Gastrocnemius medialis (tissue), 4 donors: ENCODE measurements around the gene HDAC7. TPM values are rescaled to one million over a fixed set of nuclear protein-coding genes. Genes with fewer than 3 reads are reported as not detected.

ENCODE experiments used
- ATAC-seq, 2 donors: fragments of 150-250 bp; one replicate each; pipeline ENCODE4 v1.9.1; 2016
- DNase-seq, 2 donors: peaks; one replicate each; pipeline ENCODE4 v3.0.0-alpha.2; 2019
- H3K27ac ChIP-seq, 4 donors: fragments of 200-600 bp; sonication (generic); 1 replicate in 1 of 4; 2 replicates in 3 of 4; pipeline ENCODE4 v1.5.1; 2016 to 2018; ENCODE audit warnings: mild to moderate bottlenecking in 2 of 4, moderate library complexity in 1 of 4
- H3K27me3 ChIP-seq, 3 donors: fragments of 200-600 bp; sonication (generic) in 2 of 3; 1 replicate in 1 of 3; 2 replicates in 2 of 3; pipeline versions ENCODE4 v1.5.1 to v1.6.0; 2016 to 2019; ENCODE audit warnings: mild to moderate bottlenecking in 1 of 3, moderate library complexity in 1 of 3
- H3K36me3 ChIP-seq, 2 donors: fragments of 200-600 bp; sonication (generic) in 1 of 2; one replicate each; pipeline ENCODE4 v1.5.1; 2017 to 2018
- H3K4me1 ChIP-seq, 2 donors: fragments of 200-600 bp; sonication (generic) in 1 of 2; one replicate each; pipeline ENCODE4 v1.5.1; 2016 to 2017; ENCODE audit warnings: mild to moderate bottlenecking in 2 of 2
- H3K4me3 ChIP-seq, 4 donors: fragments of 200-600 bp; sonication (generic) in 3 of 4; 1 replicate in 1 of 4; 2 replicates in 3 of 4; pipeline ENCODE4 v1.5.1; 2016 to 2019; ENCODE audit warnings: mild to moderate bottlenecking in 2 of 4
- H3K9me3 ChIP-seq, 3 donors: fragments of 200-600 bp; sonication (generic) in 2 of 3; 1 replicate in 1 of 3; 2 replicates in 2 of 3; pipeline ENCODE4 v1.5.1; 2016 to 2019
- CTCF ChIP-seq, 5 experiments: fragments of 450-650 bp in 3 of 5; fragments of 200-600 bp in 2 of 5; sonication (generic) in 2 of 5; IDR thresholded peaks in 4 of 5; conservative IDR thresholded peaks in 1 of 5; 1 replicate in 4 of 5; 2 replicates in 1 of 5; pipeline ENCODE4 v1.5.1; 2016 to 2019; ENCODE audit warnings: antibody characterized with exemption in 5 of 5, mild to moderate bottlenecking in 3 of 5, moderate library complexity in 3 of 5
- POLR2A ChIP-seq, 2 donors: fragments of 450-650 bp; IDR thresholded peaks; one replicate each; pipeline ENCODE4 v1.6.1; 2017; ENCODE audit warnings: antibody characterized with exemption in 2 of 2, mild to moderate bottlenecking in 2 of 2, moderate library complexity in 2 of 2
- in situ Hi-C, 4 donors: fragments of 200-750 bp; cut with MboI; loops; one replicate each; pipeline versions ENCODE4 v1.15.0 to v1.8.0; 2017; ENCODE audit warnings: low sequenced_read_pairs in 4 of 4
- intact Hi-C: fragments of 100-400 bp; cut with DNase I; formaldehyde crosslinking; loops from one replicate; pipeline ENCODE4 v1.15.1; 2023; ENCODE audit warnings: low total_unique reads
- total RNA-seq, 4 donors: library from RNA; depleted of rRNA; stranded (reverse); fragments of >200 nt; gene quantifications; one replicate each; pipeline versions ENCODE4 v1.1.0 to v1.2.3, GENCODE V29; 2016

Gene HDAC7
- total RNA-seq, 4 donors from 2014 or later, result 12.2 to 27.1 (median 17.0) TPM

- H3K27ac ChIP-seq, result no peak overlapping the region
These were observed 22.3 kb downstream of the HDAC7 start for GRCh38 chr12:47797441-47797840.

GRCh38 chr12:47795814-47796411 lies 23.8 kb downstream of the HDAC7 start:
- no peak for TF ChIP-seq POLR2A (IDR thresholded peaks at IDR 0.05)
- TF ChIP-seq CTCF (IDR thresholded peaks at IDR 0.05 in 4 of 5, conservative IDR thresholded peaks at IDR 0.05 in 1 of 5), result no peak
- in situ Hi-C loops, result no loop called here
- Histone ChIP-seq H3K27ac (no peak overlapping the region), H3K9me3 (no peaks in the 10 kb centered on the region), H3K36me3 (peaks cover 0 to 64% of the 10 kb centered on the region in 2 donors), H3K4me3 (no peak overlapping the region), H3K4me1 (peaks cover 39 to 54% of the 10 kb centered on the region in 2 donors), H3K27me3 (no peaks in the 10 kb centered on the region)
- DNase-seq (no peak), ATAC-seq (no peak)
- intact Hi-C loops, result no loop called here

More at GRCh38 chr12:47797441-47797840, 22.3 kb downstream of the HDAC7 start:
- DNase-seq, result no peak
- H3K9me3 ChIP-seq, result no peaks in the 10 kb centered on the region
- in situ Hi-C loops (no loop called here), intact Hi-C loops (no loop called here)
- H3K27me3 ChIP-seq, result no peaks in the 10 kb centered on the region
- H3K4me1 ChIP-seq, result peaks cover 54 to 66% of the 10 kb centered on the region in 2 donors
- TF ChIP-seq POLR2A (IDR thresholded peaks at IDR 0.05) (no peak), CTCF (IDR thresholded peaks at IDR 0.05 in 4 of 5, conservative IDR thresholded peaks at IDR 0.05 in 1 of 5) (peak; percentile 53 to 72 (median 70))
- H3K36me3 ChIP-seq, result peaks cover 0 to 49% of the 10 kb centered on the region in 2 donors
- peak in 1 of 2 donors; percentile 14 for ATAC-seq
- no peak overlapping the region for H3K4me3 ChIP-seq

- intact Hi-C loops (no loop called here), in situ Hi-C loops (no loop called here)
- TF ChIP-seq POLR2A (IDR thresholded peaks at IDR 0.05) (no peak), CTCF (IDR thresholded peaks at IDR 0.05 in 4 of 5, conservative IDR thresholded peaks at IDR 0.05 in 1 of 5) (no peak)
- ATAC-seq (no peak), DNase-seq (no peak)
- H3K27me3 ChIP-seq, result no peaks in the 10 kb centered on the region
- peaks cover 33 to 48% of the 10 kb centered on the region in 2 donors for H3K4me1 ChIP-seq
- no peak overlapping the region for H3K27ac ChIP-seq
- peaks cover 0 to 71% of the 10 kb centered on the region in 2 donors for H3K36me3 ChIP-seq
- H3K4me3 ChIP-seq, result no peak overlapping the region
- H3K9me3 ChIP-seq, result no peaks in the 10 kb centered on the region
These were observed 24.4 kb downstream of the HDAC7 start for GRCh38 chr12:47795121-47795813.

GRCh38 chr12:47794679-47795078 lies 25.0 kb downstream of the HDAC7 start:
- TF ChIP-seq CTCF (IDR thresholded peaks at IDR 0.05 in 4 of 5, conservative IDR thresholded peaks at IDR 0.05 in 1 of 5), result no peak
- H3K36me3 ChIP-seq, result peaks cover 0 to 77% of the 10 kb centered on the region in 2 donors
- no peaks in the 10 kb centered on the region for H3K27me3 ChIP-seq
- ATAC-seq (no peak), DNase-seq (no peak)
- H3K4me1 ChIP-seq, result peaks cover 27 to 42% of the 10 kb centered on the region in 2 donors
- in situ Hi-C loops, result no loop called here
- H3K9me3 ChIP-seq, result no peaks in the 10 kb centered on the region
- H3K4me3 ChIP-seq, result no peak overlapping the region
- intact Hi-C loops, result no loop called here
- no peak overlapping the region for H3K27ac ChIP-seq
